B cell (primary cell): ENCODE data around the gene GLT1D1. TPM values are rescaled to one million over a fixed set of nuclear protein-coding genes. Genes with fewer than 3 reads are reported as not detected.
A peak's percentile ranks its signal among the peaks of the same experiment; 100 is the strongest.

Experiments used
- ATAC-seq: fragments of 200-7000 bp; cut with Tn5 transposase; one replicate; pipeline ENCODE4 v1.10.0; 2021; ENCODE audit warnings: low read depth, mild to moderate bottlenecking, moderate number of reproducible peaks, moderate library complexity
- CTCF ChIA-PET: fragments of 350-600 bp; sonication (Branson Sonifier 250); formaldehyde crosslinking; loops from one replicate; lab custom pipeline; 2021; ENCODE audit warnings: antibody characterized with exemption, inconsistent platforms; lab: Charles Lee
- POLR2A ChIA-PET: fragments of 350-600 bp; sonication (Branson Sonifier 250); formaldehyde crosslinking; loops from one replicate; lab custom pipeline; 2021; ENCODE audit warnings: antibody characterized with exemption; lab: Charles Lee
- DNase-seq: peaks from one replicate; pipeline ENCODE4 v3.0.0; 2013
- H2AFZ ChIP-seq: 2 replicates; pipeline ENCODE4 v1.6.1; 2012; ENCODE audit warnings: mild to moderate bottlenecking, low read depth, low read length; ENCODE audit not compliant: insufficient read depth, poor library complexity, severe bottlenecking
- H3K27ac ChIP-seq, 2 donors: 1 replicate in 1 of 2; 2 replicates in 1 of 2; pipeline ENCODE4 v1.5.1; 2012 to 2013; ENCODE audit warnings: low read length in 2 of 2, mild to moderate bottlenecking in 2 of 2, moderate library complexity in 1 of 2
- H3K27me3 ChIP-seq, 4 experiments: fragments of 200-600 bp in 1 of 4; sonication (generic) in 1 of 4; replicated peaks in 1 of 4; 1 replicate in 2 of 4; 2 replicates in 2 of 4; pipeline versions ENCODE4 v1.6.1 to v1.7.0; 2013 to 2016; ENCODE audit warnings: low read length in 3 of 4, mild to moderate bottlenecking in 2 of 4, mixed read lengths in 1 of 4, moderate library complexity in 1 of 4; ENCODE audit not compliant: insufficient read depth in 4 of 4, control insufficient read depth in 3 of 4; ENCODE audit errors: control extremely low read depth in 1 of 4
- H3K36me3 ChIP-seq, 2 experiments: replicated peaks in 1 of 2; 1 replicate in 1 of 2; 2 replicates in 1 of 2; pipeline versions ENCODE4 v1.6.1 to v1.7.1; 2013; ENCODE audit warnings: low read length in 1 of 2; ENCODE audit not compliant: insufficient read depth in 2 of 2, control insufficient read depth in 1 of 2; ENCODE audit errors: control extremely low read depth in 1 of 2, extremely low read depth in 1 of 2
- H3K4me1 ChIP-seq, 2 donors: fragments of 200-600 bp in 1 of 2; sonication (generic) in 1 of 2; 1 replicate in 1 of 2; 2 replicates in 1 of 2; pipeline versions ENCODE4 v1.5.1 to v1.6.1; 2013 to 2017; ENCODE audit warnings: low read length in 2 of 2; ENCODE audit not compliant: control insufficient read depth in 2 of 2, insufficient read depth in 2 of 2
- H3K4me2 ChIP-seq: replicated peaks from 2 replicates; pipeline ENCODE3; 2012; ENCODE audit warnings: mild to moderate bottlenecking, low read depth, low read length; ENCODE audit not compliant: poor library complexity, severe bottlenecking
- H3K4me3 ChIP-seq, 5 experiments: fragments of 200-600 bp in 1 of 5; sonication (generic) in 1 of 5; 1 replicate in 3 of 5; 2 replicates in 2 of 5; pipeline versions ENCODE4 v1.5.1 to v1.7.0; 2011 to 2016; ENCODE audit warnings: low read length in 4 of 5, mild to moderate bottlenecking in 4 of 5, low read depth in 2 of 5, control low read depth in 1 of 5, moderate library complexity in 1 of 5; ENCODE audit not compliant: insufficient read depth in 1 of 5; ENCODE audit errors: control extremely low read depth in 1 of 5, extremely low read depth in 1 of 5
- H3K79me2 ChIP-seq: fragments of 200-600 bp; sonication (generic); one replicate; pipeline ENCODE4 v1.6.0; 2016; ENCODE audit warnings: low read length; ENCODE audit not compliant: control insufficient read depth, insufficient read depth
- H3K9ac ChIP-seq: fragments of 200-600 bp; sonication (generic); 2 replicates; pipeline ENCODE4 v1.6.1; 2017; ENCODE audit warnings: mild to moderate bottlenecking, low read length, moderate library complexity
- H3K9me3 ChIP-seq, 3 donors: one replicate each; pipeline versions ENCODE4 v1.6.1 to v1.7.1; 2013; ENCODE audit warnings: low read length in 2 of 3; ENCODE audit not compliant: control insufficient read depth in 2 of 3, insufficient read depth in 1 of 3; ENCODE audit errors: control extremely low read depth in 1 of 3
- H4K20me1 ChIP-seq: 2 replicates; pipeline ENCODE4 v1.6.0; 2012; ENCODE audit warnings: mild to moderate bottlenecking, low read length; ENCODE audit not compliant: insufficient read depth, control insufficient read depth, poor library complexity, severe bottlenecking
- H3K27ac Mint-ChIP-seq: one replicate; pipeline ENCODE4 v1.8.0; 2021; ENCODE audit warnings: mixed read lengths
- H3K27me3 Mint-ChIP-seq: one replicate; pipeline ENCODE4 v1.8.0; 2021; ENCODE audit warnings: mixed read lengths
- H3K4me1 Mint-ChIP-seq: one replicate; pipeline ENCODE4 v1.8.0; 2021; ENCODE audit warnings: mixed read lengths
- H3K4me3 Mint-ChIP-seq: one replicate; pipeline ENCODE4 v1.8.0; 2021; ENCODE audit warnings: mixed read lengths
- H3K9me3 Mint-ChIP-seq: one replicate; pipeline ENCODE4 v1.8.0; 2022; ENCODE audit warnings: mixed read lengths; ENCODE audit not compliant: insufficient read depth
- EZH2 ChIP-seq: IDR thresholded peaks from 2 replicates; pipeline ENCODE4 v1.6.1; 2012; ENCODE audit warnings: borderline replicate concordance, low read depth, mild to moderate bottlenecking, moderate library complexity, low read length; ENCODE audit not compliant: insufficient read depth, poor library complexity, severe bottlenecking
- WGBS: methylation state at CpG from one replicate; pipeline ENCODE4 v1.1.5; 2013; ENCODE audit warnings: missing lambda C conversion rate; ENCODE audit not compliant: insufficient coverage; 5-methylcytosine and 5-hydroxymethylcytosine counted together
- intact Hi-C: fragments of 100-400 bp; cut with micrococcal nuclease; formaldehyde crosslinking; loops from one replicate; pipeline ENCODE4 v1.10.0; 2022
- polyA plus RNA-seq: library from polyadenylated mRNA; depleted of rRNA; stranded (reverse); fragments of >200 nt; gene quantifications from 2 replicates; pipeline ENCODE4 v1.2.3, GENCODE V29; 2012
- total RNA-seq, 2 donors: library from RNA; stranded (reverse); fragments of 120-200 nt in 1 of 2; gene quantifications; 1 replicate in 1 of 2; 2 replicates in 1 of 2; pipeline versions ENCODE4 v1.2.3 to v1.2.4, GENCODE V29; 2013 to 2022
- TF ChIP-seq, protein P1 (sequence below): fragments of 200-600 bp; IDR thresholded peaks from one replicate; pipeline ENCODE4 v1.8.0; 2022; ENCODE audit warnings: antibody characterized with exemption, mild to moderate bottlenecking

GLT1D1 gene
- total and polyA plus RNA-seq, 2 donors (not counting 1 experiment from before 2014, with no cell fraction given) = 0.22 to 0.49 TPM

DNA sequence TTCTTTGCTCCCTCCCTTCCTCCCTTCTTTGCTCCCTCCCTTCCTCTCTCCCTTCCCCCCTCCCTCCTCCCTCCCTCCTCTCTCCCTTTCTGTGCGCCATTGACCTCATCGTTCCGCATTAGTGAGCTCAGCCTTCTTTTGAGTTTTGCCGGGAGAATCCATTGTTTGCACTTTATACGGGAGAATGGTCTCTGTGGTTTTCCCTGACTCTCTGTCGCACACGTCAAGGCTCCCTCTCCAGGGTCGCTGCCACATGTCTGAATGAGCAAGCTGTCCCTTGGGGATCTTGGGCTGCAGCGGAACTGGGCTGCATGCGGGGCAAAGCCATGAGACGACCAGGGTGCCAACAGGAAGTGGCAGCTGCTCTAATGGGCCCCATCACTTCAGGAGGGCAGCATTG is 118.5 kb downstream of the GLT1D1 start:
- no peak for DNase-seq
- POLR2A ChIA-PET = no interaction called here
- no peaks in the 10 kb centered on the region for H3K9me3 Mint-ChIP-seq
- Histone ChIP-seq H3K27ac (no peak overlapping the region), H2AFZ (no peak overlapping the region), H3K9ac (no peak overlapping the region), H3K4me3 (no peak overlapping the region), H4K20me1 (no peaks in the 10 kb centered on the region), H3K9me3 (peaks cover 0 to 4% (median 0%) of the 10 kb centered on the region in 3 donors), H3K27me3 (peaks cover 0 to 50% (median 19%) of the 10 kb centered on the region in 4 experiments), H3K36me3 (no peaks in the 10 kb centered on the region), H3K4me2 (peak overlapping the region; percentile 37), H3K4me1 (peaks cover 8 to 25% of the 10 kb centered on the region in 2 donors), H3K79me2 (no peaks in the 10 kb centered on the region)
- no peak overlapping the region for H3K4me3 Mint-ChIP-seq
- H3K27ac Mint-ChIP-seq = peak overlapping the region; percentile 50
- no peak for ATAC-seq
- CTCF ChIA-PET = no interaction called here
- intact Hi-C loops = no loop called here
- H3K27me3 Mint-ChIP-seq = peaks cover 59% of the 10 kb centered on the region
- peaks cover 33% of the 10 kb centered on the region for H3K4me1 Mint-ChIP-seq
- TF ChIP-seq EZH2 = no peak
- TF ChIP-seq, protein P1, sequence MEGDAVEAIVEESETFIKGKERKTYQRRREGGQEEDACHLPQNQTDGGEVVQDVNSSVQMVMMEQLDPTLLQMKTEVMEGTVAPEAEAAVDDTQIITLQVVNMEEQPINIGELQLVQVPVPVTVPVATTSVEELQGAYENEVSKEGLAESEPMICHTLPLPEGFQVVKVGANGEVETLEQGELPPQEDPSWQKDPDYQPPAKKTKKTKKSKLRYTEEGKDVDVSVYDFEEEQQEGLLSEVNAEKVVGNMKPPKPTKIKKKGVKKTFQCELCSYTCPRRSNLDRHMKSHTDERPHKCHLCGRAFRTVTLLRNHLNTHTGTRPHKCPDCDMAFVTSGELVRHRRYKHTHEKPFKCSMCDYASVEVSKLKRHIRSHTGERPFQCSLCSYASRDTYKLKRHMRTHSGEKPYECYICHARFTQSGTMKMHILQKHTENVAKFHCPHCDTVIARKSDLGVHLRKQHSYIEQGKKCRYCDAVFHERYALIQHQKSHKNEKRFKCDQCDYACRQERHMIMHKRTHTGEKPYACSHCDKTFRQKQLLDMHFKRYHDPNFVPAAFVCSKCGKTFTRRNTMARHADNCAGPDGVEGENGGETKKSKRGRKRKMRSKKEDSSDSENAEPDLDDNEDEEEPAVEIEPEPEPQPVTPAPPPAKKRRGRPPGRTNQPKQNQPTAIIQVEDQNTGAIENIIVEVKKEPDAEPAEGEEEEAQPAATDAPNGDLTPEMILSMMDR = no peak
- WGBS = 25% methylated on average over 11 of the region's 11 CpGs

DNA sequence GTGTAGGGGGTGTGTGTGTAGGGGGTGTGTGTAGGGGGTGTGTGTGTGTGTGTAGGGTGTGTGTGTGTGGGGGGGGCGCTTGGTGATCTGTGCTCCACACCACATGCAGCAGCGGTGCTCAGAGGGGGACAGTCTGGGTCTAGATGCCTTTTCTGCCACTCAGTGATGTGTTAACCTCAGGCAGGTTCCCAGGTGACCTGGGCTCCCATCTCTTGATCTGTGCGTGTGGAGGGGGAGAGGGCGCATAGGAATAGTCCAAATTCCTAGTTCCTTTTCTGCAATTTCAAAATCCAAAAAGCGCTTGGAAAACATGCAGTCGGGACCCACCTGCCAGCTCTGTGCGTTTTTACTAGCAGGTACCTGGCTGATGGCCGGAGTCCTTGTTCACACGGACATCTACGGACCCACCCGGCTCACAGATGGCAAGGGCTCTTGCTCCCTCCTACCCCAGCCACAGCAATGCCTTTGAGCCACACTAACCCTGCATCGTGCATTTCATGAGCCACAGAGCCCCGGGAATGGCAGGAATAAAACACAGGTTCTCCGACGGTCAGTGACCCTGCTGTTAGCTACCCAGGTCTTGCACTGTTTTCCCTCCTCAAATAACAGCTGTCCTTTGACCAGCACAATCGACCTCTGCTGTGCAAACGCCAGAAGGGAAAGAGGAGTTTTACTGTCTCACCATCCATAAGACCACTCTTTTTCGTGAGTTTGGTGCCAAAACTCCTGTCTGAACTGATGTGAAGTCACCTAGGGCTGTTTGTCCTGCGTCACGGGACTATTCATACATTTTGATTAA is 120.8 kb downstream of the GLT1D1 start:
- H3K36me3 ChIP-seq = no peaks in the 10 kb centered on the region
- peaks cover 0 to 54% (median 20%) of the 10 kb centered on the region in 4 experiments for H3K27me3 ChIP-seq
- Mint-ChIP-seq H3K27me3 (peaks cover 68% of the 10 kb centered on the region), H3K4me3 (no peak overlapping the region), H3K4me1 (peaks cover 30% of the 10 kb centered on the region), H3K9me3 (no peaks in the 10 kb centered on the region), H3K27ac (no peak overlapping the region)
- TF ChIP-seq EZH2 = no peak
- TF ChIP-seq, protein P1 = no peak
- no peak overlapping the region for H3K4me2 ChIP-seq
- ChIA-PET POLR2A (no interaction called here), CTCF (interaction anchor here (1.5 kb wide), 1 partner anchor 192 kb away, joined by 5 read pairs; no protein-coding TSS in a partner anchor)
- WGBS = 85% methylated on average over 16 of the region's 20 CpGs
- H3K79me2 ChIP-seq = no peaks in the 10 kb centered on the region
- intact Hi-C loops = no loop called here
- no peak for ATAC-seq
- H4K20me1 ChIP-seq = no peaks in the 10 kb centered on the region
- DNase-seq = no peak
- peaks cover 0 to 4% (median 0%) of the 10 kb centered on the region in 3 donors for H3K9me3 ChIP-seq
- H3K4me1 ChIP-seq = peaks cover 8 to 22% of the 10 kb centered on the region in 2 donors
- no peak overlapping the region for H3K9ac ChIP-seq
- H2AFZ ChIP-seq = no peak overlapping the region
- H3K27ac ChIP-seq = no peak overlapping the region
- no peak overlapping the region for H3K4me3 ChIP-seq
